GM18861 (cell line): Measurements from ENCODE around the gene SFXN5.

Experiments
- ATAC-seq: cut with Tn5 transposase; IDR thresholded peaks from one replicate; pipeline ENCODE4 v1.9.1; 2021; ENCODE audit not compliant: unreplicated experiment

SFXN5 gene

DNA sequence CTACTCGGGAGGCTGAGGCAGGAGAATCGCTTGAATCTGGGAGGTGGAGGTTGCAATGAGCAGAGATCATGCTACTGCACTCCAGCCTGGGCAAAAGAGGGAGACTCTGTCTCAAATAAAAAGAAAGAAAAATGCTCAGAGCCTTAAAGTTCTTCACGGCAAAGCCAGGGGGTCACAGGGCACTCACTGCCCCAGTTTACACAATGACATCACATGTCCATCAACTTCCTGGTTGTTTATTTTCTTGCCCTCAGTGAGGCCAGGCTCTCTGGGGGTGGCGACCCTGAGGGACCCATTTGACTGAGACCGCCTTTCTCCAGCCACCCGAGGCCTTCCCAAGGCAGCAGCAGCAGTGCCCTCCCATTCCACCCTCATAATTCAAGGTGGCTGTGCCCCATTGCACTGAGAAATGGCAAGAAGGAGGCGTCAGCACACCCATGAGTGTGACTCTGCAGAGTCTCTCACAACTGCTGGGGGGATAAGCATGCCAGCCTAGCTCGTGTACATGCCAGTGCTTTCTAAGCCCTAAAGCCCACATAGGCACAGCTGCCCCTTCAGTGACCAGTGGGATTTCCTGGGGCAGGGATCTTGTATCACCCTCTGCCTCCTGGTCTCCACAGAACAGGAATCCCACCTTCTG lies 50.0 kb downstream of the SFXN5 start:
- no peak for ATAC-seq

DNA sequence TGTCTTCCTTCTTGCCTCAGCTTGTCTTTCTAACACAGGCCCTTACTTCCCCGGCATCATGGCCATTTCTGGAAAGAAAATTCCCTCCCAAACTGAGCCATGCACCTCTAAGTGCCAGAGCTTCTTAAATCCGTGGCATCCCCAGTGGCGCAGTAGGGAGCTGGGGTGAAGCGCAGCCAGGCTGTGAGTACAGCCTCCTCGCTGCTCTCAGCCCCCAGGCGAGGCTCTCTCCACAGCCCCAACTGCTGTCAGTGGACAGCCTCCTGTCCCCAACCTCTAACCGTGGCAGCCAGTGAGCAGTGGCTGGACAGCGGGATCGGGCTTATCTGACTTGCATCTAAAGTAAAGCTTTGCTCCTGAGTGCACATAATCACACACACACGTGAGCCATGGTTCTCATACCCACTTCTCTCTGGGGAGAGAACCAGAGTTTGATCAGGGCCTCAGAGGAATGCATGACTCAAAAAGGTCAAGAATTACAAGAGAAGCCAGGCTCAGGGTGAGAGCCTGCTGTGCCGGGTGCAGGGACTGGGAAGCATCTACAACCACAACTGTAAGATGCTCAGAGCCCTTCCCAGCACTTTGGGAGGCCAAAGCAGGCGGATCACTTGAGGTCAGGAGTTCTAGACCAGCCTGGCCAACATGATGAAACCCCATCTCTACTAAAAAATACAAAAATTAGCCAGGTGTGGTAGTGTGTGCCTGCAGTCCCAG lies 50.7 kb downstream of the SFXN5 start:
- no peak for ATAC-seq

DNA sequence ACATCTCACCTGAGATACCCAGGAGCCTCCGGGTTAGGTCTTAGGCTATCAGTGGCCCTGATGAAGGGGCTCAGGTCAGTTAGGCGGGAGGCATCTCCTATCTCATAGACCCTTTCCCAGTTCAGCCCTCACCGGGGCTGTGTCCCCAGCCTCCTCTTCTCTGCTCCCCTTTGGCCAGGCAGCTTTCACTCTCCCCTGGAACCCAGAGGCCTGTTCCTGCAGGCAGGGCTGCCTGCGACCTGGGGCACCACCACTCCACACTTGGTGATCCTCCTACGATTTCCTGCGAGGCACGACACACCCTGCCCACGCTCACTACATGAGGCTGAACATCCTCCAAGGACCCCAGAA lies 51.2 kb downstream of the SFXN5 start:
- ATAC-seq: no peak

DNA sequence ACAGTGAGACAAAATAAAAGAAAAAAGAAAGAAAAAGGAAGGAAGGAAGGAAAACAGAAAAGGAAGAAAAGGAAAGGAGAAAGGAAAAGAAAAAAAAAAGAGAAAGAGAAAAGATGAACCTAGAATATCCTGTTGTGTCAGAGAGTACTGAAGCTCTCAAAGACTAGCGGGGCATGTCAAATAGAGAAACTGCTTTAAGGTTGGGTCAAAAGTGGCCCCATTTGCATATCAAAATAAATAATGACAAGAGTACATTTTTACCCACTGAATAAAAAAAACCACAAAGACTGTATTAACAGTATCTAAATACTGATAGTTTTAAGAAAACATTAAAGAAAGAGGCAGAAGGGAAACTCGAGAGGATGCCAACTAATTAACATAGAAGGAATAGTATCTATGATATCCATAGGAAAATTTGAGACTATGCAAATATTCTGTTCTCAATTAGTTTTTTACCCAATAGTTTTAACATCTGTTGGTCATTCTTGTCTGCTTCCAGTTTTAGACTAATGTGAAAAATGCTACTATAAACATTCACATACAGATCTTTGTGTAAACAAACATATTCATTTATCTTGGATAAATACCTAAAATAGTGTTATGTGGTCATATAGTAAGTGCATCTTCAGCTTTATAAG lies 53.2 kb downstream of the SFXN5 start:
- ATAC-seq: no peak

DNA sequence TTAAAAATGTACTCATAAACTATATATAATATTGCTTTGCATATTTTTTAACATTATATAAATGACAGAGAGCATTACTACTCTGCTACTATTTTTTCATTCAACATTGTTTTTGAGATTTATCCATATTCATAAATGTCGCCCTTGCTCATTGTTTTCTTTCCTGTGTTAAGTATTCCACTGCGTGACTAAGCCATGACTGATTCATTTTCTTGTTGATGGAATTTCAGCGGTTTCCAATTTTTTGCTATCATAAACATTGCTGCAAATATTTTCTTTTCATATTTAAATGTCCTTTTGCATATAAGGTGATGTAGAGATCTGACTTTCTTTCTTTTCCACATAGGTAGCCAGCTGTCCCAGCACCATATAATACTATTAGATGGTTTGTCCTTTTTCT lies 57.6 kb downstream of the SFXN5 start:
- no peak for ATAC-seq

DNA sequence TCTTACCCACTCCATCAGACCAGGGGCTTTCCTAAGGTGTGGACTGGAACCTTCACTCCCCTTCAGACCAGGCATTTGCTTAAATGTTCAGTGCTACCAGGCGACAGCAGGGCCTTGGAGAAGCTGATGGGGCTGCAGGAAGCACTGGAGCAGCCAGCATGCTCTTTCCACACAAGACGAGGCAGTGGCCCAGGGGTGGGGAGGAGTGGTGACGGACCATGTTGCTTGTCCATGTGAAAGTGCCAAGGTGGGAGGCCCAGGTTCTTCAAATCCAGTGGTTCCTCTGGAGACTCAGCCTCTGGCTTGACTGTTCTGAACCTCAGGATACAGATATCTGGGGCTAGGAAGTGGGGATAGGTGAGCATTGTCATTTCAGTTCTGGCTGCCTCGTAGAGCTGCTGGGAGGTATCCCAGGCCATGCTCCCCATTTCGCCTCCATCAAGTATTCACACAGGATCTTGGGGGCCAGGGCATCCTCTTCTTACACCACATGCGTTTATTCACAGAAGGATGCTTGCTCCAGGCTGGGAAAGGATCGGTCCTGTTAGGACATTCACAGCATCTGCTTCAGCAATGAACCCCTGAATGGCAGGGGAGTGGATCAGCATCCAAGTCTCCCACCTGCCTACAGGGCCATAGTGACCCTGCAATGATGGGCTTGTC lies 62.2 kb downstream of the SFXN5 start:
- no peak for ATAC-seq

DNA sequence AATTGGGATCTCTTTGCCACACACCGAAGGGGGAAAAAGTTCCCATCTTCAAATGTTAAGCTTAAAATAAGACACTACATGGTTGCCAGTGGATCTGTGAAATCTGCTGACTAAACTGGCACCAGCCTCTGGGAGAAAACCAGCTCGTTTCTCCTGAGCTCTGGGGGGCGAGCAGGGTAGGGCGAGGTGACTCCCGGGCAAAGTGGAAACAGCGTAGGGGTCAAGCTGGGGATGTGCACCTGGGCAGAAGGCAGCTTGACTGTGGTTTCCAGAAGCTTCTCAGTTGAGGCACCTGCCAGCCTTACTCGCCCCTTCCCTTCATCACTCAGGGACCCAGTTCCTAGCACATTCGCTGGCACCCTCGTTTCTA lies 62.8 kb downstream of the SFXN5 start:
- ATAC-seq: no peak

DNA sequence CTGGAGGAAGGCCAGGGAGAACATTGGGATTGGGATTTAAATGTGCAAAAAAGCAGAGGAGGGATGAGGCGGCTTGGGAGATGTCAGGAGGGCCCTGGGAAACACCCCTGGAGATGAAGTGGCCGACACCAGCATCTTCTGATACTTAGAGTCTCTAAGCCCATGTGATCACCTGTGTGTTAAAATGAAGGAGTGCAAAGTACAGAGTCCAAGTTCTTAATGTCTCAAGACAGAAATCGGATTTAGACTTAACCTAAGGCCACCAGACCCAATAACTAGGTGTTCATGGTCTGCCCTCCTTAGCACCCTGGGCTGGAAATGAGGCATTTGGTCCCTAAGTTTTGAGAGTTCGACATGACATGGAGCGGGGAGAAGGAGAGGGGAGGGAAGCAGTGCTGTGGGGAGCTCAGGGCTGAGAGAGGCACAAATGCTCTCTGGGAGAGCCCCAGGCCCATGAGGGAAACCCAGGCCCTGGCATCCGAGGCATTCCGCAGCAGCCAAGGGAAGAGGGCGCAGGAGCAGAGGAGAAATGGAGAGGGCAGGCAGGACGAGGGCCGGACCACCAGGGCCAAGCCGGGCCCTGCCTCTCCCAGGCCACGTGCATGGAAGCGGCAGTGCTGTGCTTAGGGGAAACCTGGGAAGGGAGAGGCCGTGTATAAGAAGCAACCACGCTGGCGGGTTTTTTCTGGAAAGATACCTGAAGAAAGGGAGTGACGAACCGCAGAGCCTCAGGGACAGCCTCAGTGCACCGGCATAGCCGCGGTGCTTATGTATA lies 63.3 kb downstream of the SFXN5 start:
- ATAC-seq: no peak

DNA sequence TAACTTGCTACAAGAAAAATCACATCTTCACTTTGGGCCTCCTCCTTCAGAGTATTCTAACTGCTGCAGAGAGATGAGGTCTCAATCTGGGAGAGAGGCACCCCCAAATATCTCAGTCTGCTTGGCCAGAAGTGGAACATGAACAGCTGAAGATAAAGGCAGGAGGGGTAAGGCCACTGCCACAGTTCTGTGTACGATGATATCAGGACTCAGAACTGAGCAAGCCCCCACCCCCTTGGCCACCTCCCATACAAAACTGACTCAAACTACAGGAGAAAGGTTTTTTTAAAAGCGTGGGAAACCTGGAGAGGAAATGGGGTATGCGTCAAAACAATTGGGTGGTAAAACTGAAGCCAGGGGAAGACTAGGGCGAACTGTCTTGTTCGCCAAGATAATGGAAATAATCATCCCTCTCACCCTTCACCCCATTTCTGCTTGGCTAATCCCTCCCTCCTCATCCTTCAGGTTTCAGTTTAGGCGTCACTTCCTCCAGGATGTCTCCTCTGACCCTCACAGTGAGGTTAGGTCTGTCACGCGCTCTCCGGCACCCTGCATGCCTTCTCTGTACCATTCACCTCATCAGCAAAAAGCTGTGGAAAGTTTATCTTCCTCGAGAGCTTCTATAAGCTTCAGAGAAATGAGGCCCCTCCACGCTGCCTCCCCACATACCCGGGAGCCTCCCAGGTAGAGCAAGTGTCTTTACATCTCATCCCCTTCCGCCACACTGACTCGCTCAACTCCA lies 64.4 kb downstream of the SFXN5 start:
- ATAC-seq: no peak

DNA sequence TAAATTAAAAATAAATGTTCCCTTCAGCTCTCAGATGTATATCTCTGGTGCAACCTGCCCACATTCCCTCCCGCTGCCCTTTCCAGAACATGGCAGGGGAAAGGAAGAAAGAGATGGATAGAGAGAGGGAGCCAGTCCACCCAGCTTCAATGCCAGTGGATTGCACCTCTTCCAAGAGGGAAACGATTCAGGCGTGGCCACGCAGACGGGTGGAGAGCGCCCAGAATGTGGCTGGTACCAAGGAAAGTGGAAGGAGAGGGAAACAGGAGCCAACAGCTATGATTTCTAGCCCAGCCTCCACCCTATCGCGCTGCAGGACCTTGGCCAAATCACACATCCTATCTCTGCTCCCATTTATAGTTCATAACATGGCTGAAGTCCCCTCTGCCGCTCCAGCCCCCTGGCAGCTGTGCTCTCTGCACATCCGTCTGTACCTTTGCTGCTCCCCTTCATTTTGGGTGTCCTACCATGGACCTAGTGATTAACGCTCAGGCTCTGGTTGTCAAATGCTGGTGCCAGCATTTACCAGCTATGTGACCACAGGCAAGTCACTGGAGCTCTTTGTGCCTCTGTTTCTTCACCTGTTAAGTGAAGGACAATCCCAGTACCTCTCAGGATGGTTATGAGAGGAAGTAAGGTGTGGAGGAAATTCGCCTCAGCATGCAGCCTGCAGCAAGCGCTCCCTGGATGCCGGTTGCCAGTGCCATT lies 66.5 kb downstream of the SFXN5 start:
- ATAC-seq: no peak

DNA sequence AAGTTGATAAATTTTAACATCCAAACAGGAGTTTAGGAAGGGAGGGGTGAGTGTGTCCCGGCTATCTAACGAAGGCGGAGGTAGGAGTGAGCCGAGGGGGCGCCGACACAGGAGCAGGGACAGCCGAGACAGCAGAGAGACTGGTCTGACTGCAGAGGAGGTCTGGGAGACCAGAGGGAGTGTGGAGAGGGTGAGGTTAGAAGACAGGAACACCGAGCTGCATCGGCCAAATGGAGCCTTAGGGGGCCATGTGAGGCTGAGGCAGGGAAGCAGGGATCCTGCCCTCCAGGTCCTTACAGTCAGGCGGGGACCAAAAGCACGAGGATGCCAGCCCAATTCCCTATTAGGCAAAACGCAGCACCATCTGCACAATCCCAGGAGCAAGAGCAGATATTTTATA lies 67.0 kb downstream of the SFXN5 start:
- no peak for ATAC-seq

DNA sequence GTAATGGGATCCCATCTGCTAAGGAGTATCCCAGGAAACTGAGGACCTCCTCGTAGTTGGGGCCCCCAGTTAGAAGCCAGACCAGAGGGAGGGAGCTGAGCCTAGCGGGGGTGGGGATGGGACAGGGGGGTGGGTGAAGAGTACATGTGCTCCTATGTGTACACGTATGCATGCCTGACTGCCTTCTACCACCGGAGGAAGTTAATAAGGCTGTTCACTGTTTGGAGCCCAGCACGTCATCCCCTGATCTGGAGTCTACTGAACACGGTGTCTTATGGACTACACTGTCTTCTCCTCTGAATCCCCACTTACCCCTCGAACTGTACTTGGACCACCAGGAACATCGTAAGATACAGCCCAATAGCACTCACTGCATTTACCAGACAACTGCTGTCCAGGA lies 68.5 kb downstream of the SFXN5 start:
- ATAC-seq: no peak

DNA sequence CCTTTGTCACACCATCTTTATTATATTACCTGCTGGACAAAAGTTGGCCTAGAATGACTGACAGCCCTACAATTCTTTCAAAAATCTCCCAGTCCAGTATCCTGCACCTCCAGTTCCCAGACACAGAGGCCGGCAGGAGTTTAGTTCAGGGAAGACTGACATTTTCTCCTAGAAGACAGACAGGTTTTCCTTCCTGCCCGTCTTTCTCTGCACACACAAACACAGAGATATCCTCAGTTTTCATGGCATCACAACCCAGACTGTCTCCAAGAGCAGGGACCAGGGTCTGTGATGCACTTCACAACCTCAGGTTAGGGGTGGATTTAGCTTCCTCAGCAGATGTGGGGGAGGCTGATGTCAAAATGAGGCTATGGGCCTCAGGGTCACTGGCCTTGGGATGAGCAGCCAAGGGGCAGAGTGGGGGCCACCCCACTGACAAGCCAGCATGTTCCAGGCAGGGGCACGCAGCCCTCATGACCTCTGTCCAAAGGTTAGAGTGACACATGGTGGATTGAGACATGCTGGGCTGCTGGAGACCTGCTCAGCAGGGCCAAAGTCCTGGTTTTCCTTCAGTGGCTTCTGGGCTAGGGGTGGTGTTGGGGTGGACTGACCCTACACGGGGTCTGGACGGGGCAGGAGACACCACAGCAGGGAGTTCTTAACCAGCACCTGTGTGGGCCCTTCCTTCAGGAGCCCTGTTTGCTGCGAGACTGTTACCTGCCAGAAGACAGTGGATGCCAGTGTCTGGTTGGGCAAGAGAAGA lies 70.5 kb downstream of the SFXN5 start:
- no peak for ATAC-seq

DNA sequence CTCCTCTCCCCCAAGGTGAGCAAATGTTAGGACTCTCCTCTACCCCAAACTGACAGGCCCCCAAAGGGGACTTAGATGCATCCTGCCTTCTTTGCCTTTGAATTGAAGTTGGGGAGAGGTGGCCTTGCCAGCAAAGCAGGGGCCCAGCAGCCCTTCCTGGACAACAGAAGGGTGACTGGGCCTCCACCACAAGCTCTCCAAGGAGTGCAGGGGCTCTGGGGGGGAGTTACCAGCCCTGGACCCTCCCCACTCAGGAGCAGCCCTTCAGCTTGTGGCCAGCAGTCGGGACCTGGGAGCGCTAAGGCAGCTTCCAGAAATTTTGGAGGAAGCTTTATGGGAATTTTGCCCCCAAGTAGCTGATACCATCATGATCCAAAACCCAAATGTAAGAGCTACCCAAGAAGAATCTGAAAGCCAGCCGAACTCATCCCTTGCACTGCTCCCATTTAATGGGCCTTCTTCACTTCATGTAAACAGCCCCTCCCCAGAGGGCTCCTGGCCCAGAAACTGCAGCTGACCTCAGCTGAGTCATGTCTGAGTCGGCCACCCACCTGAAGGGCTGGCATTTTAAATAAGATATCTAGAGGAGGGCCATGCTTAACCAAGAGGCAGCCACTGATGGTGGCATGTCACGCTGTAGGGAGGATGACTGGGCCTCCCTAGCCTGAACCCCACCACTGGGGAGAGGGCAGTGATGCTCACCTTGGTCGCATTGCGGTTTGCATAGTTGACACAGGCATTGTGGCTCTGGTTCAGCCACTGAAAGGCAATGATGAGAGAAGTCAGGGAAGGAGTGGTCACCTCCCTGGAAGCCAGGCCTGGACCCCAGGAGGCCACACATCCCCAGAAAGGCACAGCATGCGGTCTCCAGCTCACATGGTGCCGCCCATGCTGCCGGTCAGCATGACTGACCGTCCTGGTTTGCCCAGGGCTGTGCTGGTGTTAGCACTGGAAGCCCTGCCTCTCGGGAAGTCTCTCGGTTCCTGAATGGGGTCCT lies 71.5 kb downstream of the SFXN5 start:
- no peak for ATAC-seq

DNA sequence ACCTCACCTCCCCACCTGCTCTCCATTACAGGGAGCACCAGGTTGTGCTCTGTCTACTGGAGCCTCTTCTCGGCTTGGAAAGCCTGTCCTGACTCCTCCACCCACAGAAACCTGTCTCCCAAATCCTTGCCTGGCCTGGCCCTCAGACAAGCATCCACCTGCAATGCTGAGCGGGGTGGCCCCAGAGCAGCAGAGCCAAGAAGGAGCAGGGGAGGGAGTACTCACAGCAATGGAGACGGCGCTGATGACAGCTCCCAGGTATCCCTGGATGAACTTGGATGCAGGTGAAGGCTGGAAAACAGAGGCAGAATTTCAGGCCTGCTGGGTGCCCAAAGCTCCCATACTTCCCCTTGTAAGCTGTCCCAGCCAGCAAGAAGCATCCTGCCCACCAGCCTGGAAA lies 72.8 kb downstream of the SFXN5 start:
- ATAC-seq: no peak

DNA sequence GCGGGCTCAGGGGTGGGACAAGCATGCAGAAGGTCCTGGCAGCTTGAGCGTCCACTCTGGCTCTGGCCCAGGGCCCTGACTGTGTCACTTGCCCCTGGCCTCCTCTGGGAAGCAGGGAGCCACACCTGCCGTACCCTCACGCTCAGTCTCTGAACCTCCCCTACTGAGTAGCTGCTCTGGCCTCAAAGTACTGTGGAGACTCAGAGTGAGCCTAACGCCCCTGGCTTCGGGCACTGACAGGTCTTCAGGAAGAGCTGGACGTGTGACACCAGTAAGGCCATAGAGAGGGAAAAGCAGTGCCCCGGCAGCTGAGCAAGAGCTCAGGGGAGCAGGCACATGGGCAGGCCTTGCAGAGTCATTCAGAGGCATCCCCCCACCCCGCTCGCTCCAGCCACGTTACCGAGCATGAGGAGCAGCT lies 73.3 kb downstream of the SFXN5 start:
- ATAC-seq: no peak

DNA sequence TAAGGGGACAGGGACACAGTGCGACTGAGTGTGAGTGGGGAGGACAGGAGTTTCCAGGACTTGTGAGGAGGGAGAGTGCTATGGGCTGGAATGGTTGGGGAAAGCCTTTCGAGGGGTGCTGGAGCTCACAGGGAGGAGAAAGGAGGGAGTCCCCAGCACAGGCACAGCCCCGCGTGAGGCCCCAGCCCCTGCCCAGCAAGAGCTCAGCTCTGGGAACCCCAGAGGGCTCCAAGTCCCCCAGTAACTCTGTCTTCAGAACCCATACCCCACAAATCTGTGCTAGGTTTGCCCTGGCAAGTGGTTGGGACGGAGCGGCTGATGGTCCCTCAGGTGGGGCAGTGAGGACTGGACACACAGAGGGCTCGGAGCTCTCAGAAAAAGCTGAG lies 75.4 kb downstream of the SFXN5 start:
- ATAC-seq: no peak

DNA sequence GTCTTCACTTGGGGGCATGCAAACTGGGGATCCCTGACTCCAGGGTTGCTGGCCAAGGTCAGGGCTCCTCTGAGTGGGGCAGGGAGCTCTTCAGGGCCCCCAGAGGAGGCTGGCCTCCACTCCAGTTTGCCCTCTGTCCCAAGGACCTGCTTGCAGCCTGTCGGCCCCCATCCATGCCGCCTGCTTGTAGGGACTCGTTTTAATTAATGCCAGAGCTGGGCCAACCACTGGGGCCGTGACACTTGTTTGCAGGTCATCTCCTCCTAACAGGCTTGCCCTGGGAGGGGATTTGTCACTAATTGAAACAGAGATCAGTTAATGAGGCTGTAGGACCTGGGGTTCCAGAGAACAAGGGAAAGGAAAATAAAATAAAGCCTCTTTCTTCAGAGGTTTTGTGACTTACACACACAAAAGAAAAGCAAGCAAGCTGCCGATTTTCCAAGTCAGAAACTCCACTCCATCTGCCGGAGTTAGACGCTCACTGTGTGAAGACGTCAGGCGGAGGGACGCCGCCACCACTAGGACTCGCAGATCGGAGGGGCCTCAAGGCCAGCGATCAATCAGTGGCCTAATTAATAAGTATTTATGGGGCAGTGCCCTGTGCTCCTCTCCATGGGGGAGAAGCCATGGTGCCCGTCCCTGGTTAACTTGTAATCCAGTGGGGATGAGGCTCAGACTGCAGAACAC lies 75.9 kb downstream of the SFXN5 start:
- ATAC-seq: no peak
